ENCODE results near the gene SPINK14. TPM values are rescaled to one million over a fixed set of nuclear protein-coding genes. Genes with fewer than 3 reads are reported as not detected.

Gene SPINK14
- total RNA-seq, 1 donor from 2014 or later = not detected

DNA sequence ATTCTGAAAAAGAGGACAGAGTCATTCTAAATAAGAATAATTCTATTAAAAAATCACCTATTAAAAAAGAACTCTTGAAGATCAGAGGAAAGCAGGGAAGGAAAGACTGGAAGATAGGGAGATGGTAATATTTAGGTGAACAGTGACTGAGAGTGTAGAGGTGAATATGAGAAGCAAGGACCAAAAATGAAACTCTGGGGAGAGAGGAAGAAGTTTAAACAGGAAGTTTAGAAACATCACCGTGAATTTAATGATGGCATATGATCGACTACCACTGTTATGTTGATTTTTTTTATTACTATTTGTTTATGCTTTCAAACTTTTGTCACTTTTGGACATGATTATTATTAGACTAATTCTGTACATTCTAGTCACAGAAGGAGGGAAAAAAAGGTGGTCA, 32.8 kb downstream of the SPINK14 start:
- no peak for DNase-seq (ENCODE audit: low read depth)

DNA sequence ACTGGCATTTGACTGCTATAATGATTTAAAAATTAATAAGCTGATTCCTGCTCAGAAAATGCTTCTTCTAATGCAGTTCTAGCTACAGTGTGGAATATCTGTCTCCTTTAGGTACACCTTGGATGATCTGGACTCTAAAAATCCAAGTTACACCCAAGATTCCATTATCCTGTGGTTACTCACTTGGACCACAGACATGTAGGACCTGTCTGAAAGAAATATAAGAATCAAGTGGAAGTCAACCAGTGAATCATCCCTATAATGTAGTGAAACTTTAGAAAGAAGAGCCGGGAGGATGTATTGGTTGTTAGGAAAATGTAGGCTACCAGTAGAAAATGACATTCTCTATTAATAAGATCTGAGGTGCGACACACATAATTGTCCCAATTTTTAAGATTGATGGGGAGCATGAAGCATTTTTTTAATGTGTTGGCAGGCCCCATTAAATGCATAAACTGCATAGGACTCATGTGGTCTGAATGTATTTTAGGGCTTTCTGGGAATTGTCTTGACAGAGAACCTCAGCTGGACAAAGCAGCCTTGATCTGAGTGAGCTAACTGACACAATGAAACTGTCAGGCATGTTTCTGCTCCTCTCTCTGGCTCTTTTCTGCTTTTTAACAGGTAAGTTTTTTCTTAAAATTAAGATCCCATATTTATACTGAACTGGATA, 34.3 kb downstream of the SPINK14 start, which contains the start of gene SPINK6:
Gene SPINK6, plus strand, starts transcription at position 512 of the 673 bp plus-strand sequence. Its CDS starts 55 bp downstream, at position 567.
- DNase-seq (ENCODE audit: low read depth) = peak; percentile 30

DNA sequence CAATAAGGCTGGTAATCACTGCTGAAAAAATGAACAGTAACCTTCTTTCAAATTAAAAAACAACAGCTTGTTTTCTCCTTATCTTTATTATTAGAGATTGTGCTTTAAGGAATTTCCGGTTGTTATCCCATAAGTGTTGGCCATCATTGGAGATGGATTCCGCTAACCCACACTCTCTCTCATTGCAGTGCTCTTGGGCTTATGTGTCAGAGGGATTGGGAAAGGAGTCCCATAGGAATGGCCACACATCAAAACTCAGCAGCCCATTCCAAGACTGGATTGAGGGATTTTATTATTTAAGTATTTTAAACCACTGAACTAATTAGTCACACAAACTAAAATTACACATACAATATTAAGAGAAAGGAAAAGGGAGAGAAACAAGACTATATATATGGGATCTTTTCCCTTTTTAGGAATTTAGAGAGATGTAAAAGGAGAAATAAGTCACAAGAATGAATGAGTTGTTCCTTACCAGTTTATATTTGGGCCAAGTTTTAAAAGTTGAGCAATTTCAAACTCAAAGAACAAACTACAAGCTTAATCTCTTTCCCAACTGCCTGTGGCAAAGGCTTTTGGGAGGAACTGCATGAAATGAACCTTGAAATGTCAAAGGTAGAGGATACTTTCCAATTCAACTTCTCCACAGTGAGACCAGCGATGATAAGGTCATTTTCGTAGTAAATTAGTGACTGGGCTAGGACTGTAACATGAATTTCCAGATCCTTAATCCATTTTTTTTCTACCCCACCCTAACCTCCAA, 36.9 kb downstream of the SPINK14 start:
- DNase-seq (ENCODE audit: low read depth) = peak; percentile 56

DNA sequence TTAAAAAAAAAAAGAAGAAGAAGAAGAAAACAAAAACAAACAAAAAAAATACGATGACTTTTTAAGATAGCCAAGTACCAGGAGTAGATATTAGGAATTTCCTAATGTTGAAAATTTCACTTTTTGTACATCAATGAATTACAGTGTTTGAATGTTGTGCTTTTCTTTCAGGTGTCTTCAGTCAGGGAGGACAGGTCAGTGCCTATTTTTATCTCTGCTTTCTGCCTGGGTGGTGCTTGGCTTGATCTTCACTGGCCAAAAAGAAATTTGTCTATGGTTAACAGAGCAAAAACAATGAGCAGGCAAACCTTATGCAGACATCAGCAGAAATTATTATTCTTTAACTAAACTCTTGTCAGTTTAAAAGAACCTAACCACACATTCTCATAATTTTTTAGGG, 37.5 kb downstream of the SPINK14 start:
- peak; percentile 2 for DNase-seq (ENCODE audit: low read depth)

DNA sequence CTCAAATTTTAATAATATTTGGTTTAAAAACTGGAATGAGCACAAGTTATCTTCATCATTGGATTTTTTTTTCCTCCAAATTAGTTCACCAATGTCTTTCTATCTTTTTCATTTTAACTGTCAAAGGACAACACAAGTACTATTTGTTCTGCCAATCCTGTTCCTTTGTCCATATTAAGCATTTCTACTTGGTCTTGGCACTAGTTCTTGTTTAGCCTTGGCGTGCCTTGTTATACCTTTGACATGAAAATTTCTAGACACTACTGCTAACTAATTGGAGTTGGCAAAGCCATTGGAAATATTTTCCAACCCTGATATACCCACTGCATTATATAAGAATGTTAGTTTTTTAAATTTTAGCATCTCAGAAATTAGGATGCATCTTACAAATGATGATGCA, 38.3 kb downstream of the SPINK14 start:
- DNase-seq (ENCODE audit: low read depth) = no peak

DNA sequence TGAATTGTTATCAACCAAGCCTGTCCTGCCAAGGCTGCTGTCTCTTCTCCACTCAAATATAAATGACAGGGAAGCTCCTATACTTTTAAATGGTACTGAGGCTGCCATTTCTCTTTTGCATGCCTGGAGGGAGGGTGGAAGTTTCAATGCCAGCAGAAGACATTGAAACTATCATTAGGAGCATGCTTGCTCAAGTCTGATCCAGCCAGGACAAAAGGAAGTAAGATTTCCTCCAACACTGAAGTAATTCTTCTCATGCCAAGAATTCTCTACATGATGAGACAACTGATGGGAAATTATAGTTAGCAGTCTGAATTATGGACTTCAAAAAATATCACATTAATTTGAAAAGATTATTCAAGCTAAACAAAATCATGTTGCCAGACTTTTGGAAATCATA, 39.9 kb downstream of the SPINK14 start:
- DNase-seq (ENCODE audit: low read depth) = no peak

DNA sequence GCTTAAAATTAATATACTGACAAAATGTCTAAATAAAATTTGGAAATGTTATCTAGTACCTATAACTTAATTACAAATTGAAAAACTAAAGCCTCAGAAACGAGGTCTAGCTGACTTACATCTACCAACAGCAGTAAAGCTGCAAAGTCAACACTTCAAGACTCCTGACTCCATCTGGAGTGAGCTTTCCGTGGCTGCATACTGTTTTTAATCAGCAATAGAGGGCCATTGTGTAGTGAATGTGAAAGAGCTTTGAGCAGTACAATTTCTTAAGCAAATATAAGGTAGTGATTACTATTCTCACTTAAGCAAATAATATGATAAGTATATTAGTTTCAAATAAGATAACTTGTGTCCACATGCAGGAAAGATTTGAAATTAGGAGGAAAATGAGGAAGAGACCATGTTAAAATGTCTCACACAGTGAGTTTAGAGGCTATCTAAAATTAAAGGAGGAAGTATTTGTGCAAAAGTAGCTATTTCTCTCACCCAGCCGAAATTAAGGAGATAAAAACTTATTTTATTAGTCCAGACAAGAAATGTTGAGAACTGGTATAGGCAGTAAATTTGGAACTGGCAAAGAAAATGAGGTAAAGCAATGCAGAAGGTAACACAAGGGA, 40.9 kb downstream of the SPINK14 start:
- DNase-seq (ENCODE audit: low read depth) = no peak

DNA sequence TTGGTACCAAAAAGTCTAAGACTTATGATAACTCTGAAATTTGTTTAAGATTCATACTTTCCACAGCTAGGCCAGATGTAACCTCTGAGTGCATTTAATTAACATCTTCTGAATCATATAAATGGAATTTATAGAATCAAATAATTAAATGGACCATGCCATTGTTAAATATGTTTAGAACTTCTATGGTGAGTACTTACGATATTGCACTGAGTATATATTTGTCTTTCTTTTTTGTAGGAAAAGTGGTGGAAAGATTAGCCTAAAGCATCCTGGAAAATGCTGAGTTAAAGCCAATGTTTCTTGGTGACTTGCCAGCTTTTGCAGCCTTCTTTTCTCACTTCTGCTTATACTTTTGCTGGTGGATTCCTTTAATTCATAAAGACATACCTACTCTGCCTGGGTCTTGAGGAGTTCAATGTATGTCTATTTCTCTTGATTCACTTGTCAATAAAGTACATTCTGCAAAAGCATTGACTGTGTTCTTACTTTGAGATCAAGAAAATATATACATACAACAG, 46.4 kb downstream of the SPINK14 start:
- no peak for DNase-seq (ENCODE audit: low read depth)

DNA sequence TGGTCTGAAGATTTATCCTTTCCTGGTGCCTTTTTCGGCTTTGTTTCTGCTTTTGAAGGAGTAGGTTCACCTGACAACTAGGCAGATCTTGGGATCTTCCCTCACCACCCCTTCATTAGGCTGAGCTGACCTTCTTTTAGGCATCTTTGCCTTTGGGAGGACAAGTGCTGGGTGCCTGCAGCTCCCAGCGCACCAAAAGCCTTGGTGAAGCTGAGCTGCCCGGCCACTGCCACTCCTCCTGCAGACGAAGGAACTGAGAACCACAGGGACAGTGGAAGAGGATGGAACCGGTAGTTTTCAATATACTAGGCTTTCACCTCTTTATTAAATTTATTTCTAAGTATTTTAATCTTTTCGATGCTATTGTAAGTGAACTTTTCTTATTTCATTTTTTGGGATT, 53.2 kb downstream of the SPINK14 start:
- no peak for DNase-seq (ENCODE audit: low read depth)

DNA sequence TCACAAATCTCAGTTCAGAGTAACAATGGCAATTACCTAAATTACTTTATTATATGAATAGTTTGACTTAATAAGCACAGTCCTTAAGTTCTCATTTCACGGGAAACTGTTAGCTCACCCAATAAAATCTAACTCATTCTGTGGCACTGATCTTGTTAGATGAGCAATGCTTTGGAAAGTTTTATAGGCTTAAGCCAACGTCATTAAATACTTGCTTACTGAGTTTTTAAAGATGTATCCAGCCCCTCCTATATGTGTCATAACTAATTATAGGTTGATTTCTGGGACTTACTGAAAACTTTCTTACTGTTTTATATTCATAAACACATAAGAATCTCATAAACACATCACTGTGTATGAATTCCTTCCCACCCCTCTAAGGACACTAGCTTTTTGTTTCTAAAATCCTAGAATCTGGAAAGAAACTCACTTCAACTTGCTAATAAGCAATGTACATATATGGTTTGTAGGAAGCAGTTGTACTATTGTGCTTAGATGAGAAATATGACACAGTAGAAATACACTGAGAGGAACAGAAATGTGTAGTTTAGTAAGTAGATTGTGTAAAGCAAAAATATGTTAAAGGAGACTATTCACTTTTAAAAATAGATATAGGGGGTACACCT, 55.9 kb downstream of the SPINK14 start:
- DNase-seq (ENCODE audit: low read depth) = no peak

Other genes starting within 250 kb of the SPINK14 start
- gene SPINK5, start 104.6 kb upstream of the SPINK14 start, total RNA-seq = 0.25 TPM in 1 of 2 replicates, not detected in the other
- gene SPINK6, start 34.5 kb downstream of the SPINK14 start, total RNA-seq = not detected in 2 replicates
- gene MARCOL, start 70.0 kb downstream of the SPINK14 start, total RNA-seq = not detected in 2 replicates
- 1.4 and 1.8 TPM in 2 replicates for gene SPINK13, start 100.2 kb downstream of the SPINK14 start, total RNA-seq
- not detected in 2 replicates for gene SPINK7, start 143.9 kb downstream of the SPINK14 start, total RNA-seq
- gene SPINK9, start 167.0 kb downstream of the SPINK14 start, total RNA-seq = not detected in 2 replicates
- gene FBXO38, start 215.4 kb downstream of the SPINK14 start, total RNA-seq = 48.3 and 68.3 TPM in 2 replicates

All from renal cortical epithelial cell (primary cell).